Endothelial cell of umbilical vein (primary cell): Measurements from ENCODE around the gene POLR1D. TPM values are rescaled to one million over a fixed set of nuclear protein-coding genes. Genes with fewer than 3 reads are reported as not detected.

Experiments
- BruUV-seq: library from RNA; stranded (reverse); fragments of 400-500 nt; replicated peaks from 2 replicates; lab custom pipeline; 2021; lab: Mats Ljungman, UMichigan
- CTCF ChIA-PET: fragments of 300-600, 350-600 bp; sonication (Branson Sonifier 250); formaldehyde crosslinking; loops from one replicate; lab custom pipeline; 2021; ENCODE audit warnings: antibody characterized with exemption, inconsistent platforms; lab: Charles Lee
- POLR2A ChIA-PET: fragments of 300-600, 350-600 bp; sonication (Branson Sonifier 250); formaldehyde crosslinking; loops from one replicate; lab custom pipeline; 2021; ENCODE audit warnings: antibody characterized with exemption, inconsistent platforms; lab: Charles Lee
- DNase-seq: peaks from one replicate; pipeline ENCODE4 v3.0.0-alpha.2; 2011; ENCODE audit warnings: low read depth, low spot score
- FAIRE-seq: peaks from 2 replicates; lab custom pipeline; 2011; peaks lifted over from hg19 to GRCh38; lab: Jason Lieb, UNC
- H2AFZ ChIP-seq: 2 replicates; pipeline ENCODE4 v1.6.0; 2012; ENCODE audit warnings: low read depth, low read length, control low read depth, inconsistent platforms
- H3K27ac ChIP-seq: 2 replicates; pipeline ENCODE4 v1.5.1; 2011; ENCODE audit warnings: low read depth, mild to moderate bottlenecking, control low read depth, low read length, moderate library complexity; ENCODE audit not compliant: insufficient read depth
- H3K27me3 ChIP-seq, 2 experiments: 2 replicates each; pipeline versions ENCODE4 v1.6.0 to v1.6.1; 2011; ENCODE audit warnings: low read length in 2 of 2, mixed read lengths in 1 of 2; ENCODE audit not compliant: control insufficient read depth in 2 of 2, insufficient read depth in 2 of 2
- H3K36me3 ChIP-seq, 2 experiments: 2 replicates in 1 of 2; 3 replicates in 1 of 2; pipeline ENCODE4 v1.5.1; 2011; ENCODE audit warnings: low read length in 2 of 2, mild to moderate bottlenecking in 1 of 2, moderate library complexity in 1 of 2; ENCODE audit not compliant: control insufficient read depth in 2 of 2, insufficient read depth in 2 of 2; ENCODE audit errors: extremely low read depth in 1 of 2
- H3K4me1 ChIP-seq: 3 replicates; pipeline ENCODE4 v1.5.1; 2011; ENCODE audit warnings: mild to moderate bottlenecking, low read length; ENCODE audit not compliant: control insufficient read depth, insufficient read depth; ENCODE audit errors: extremely low read depth
- H3K4me2 ChIP-seq: 2 replicates; pipeline ENCODE4 v1.6.1; 2011; ENCODE audit warnings: low read length, control low read depth, mixed read lengths; ENCODE audit not compliant: insufficient read depth
- H3K4me3 ChIP-seq, 3 experiments: fragments of 200-600 bp in 1 of 3; sonication (generic), shearing (Covaris generic) in 1 of 3; replicated peaks in 1 of 3; 2 replicates each; pipeline ENCODE4 v1.5.1; 2011 to 2016; ENCODE audit warnings: control low read depth in 3 of 3, low read length in 3 of 3, mild to moderate bottlenecking in 2 of 3, inconsistent platforms in 1 of 3, low read depth in 1 of 3, moderate library complexity in 1 of 3; ENCODE audit not compliant: insufficient read depth in 1 of 3
- H3K79me2 ChIP-seq: 2 replicates; pipeline ENCODE4 v1.6.0; 2012; ENCODE audit warnings: low read length, inconsistent platforms; ENCODE audit not compliant: control insufficient read depth, insufficient read depth
- H3K9ac ChIP-seq: replicated peaks from 2 replicates; pipeline ENCODE3; 2011; ENCODE audit warnings: low read length, control low read depth; ENCODE audit not compliant: insufficient read depth; ENCODE audit errors: extremely low read depth
- H3K9me1 ChIP-seq: replicated peaks from 3 replicates; pipeline ENCODE4 v1.6.0; 2011; ENCODE audit warnings: mild to moderate bottlenecking, low read length; ENCODE audit not compliant: control insufficient read depth, insufficient read depth; ENCODE audit errors: extremely low read depth
- H3K9me3 ChIP-seq: replicated peaks from 2 replicates; pipeline ENCODE4 v1.5.1; 2012; ENCODE audit warnings: low read length, inconsistent platforms; ENCODE audit not compliant: control insufficient read depth, insufficient read depth
- H4K20me1 ChIP-seq: replicated peaks from 2 replicates; pipeline ENCODE3; 2011; ENCODE audit warnings: mild to moderate bottlenecking, low read length; ENCODE audit not compliant: control insufficient read depth, insufficient read depth; ENCODE audit errors: extremely low read depth
- CTCF ChIP-seq, 2 donors: IDR thresholded peaks; 1 replicate in 1 of 2; 2 replicates in 1 of 2; pipeline ENCODE4 v1.5.1; 2011; ENCODE audit warnings: low read length in 2 of 2, mild to moderate bottlenecking in 2 of 2, moderate library complexity in 2 of 2, control low read depth in 1 of 2, inconsistent platforms in 1 of 2, low read depth in 1 of 2; ENCODE audit not compliant: insufficient read depth in 1 of 2; ENCODE audit errors: extremely low read depth in 1 of 2
- EZH2 ChIP-seq: IDR thresholded peaks from 2 replicates; pipeline ENCODE4 v1.6.1; 2012; ENCODE audit warnings: borderline replicate concordance, low read depth, mild to moderate bottlenecking, moderate library complexity, low read length, inconsistent platforms; ENCODE audit not compliant: severe bottlenecking
- FOS ChIP-seq: IDR thresholded peaks from 2 replicates; pipeline ENCODE4 v1.6.1; 2011; ENCODE audit warnings: mild to moderate bottlenecking, low read length, moderate library complexity, borderline replicate concordance; ENCODE audit not compliant: insufficient read depth
- GATA2 ChIP-seq: IDR thresholded peaks from 2 replicates; pipeline ENCODE4 v1.7.0; 2011; ENCODE audit warnings: low read depth, mild to moderate bottlenecking, moderate library complexity, mixed read lengths, low read length; ENCODE audit not compliant: insufficient read length, insufficient read depth
- JUN ChIP-seq: IDR thresholded peaks from 2 replicates; pipeline ENCODE4 v1.6.1; 2011; ENCODE audit warnings: borderline replicate concordance, low read depth; ENCODE audit not compliant: insufficient read length, insufficient read depth
- MAX ChIP-seq: IDR thresholded peaks from 2 replicates; pipeline ENCODE4 v1.6.1; 2011; ENCODE audit not compliant: insufficient read depth, insufficient read length
- MYC ChIP-seq: IDR thresholded peaks from one replicate; pipeline ENCODE4 v1.6.1; 2011; ENCODE audit warnings: mild to moderate bottlenecking, low read depth, low read length
- POLR2A ChIP-seq: IDR thresholded peaks from 2 replicates; pipeline ENCODE4 v1.6.1; 2012; ENCODE audit warnings: low read depth, mild to moderate bottlenecking, control low read depth, low read length
- POLR2AphosphoS5 ChIP-seq: IDR thresholded peaks from 2 replicates; pipeline ENCODE4 v1.6.1; 2012; ENCODE audit warnings: low read depth, mild to moderate bottlenecking, control low read depth, low read length, moderate library complexity; ENCODE audit not compliant: insufficient read depth
- dilution Hi-C: fragments of 300-500 bp; cut with MboI; formaldehyde crosslinking; loops from one replicate; pipeline ENCODE4 v1.15.0; 2019; ENCODE audit warnings: low sequenced_read_pairs; ENCODE audit not compliant: extremely low pct_ligation_motif_present
- intact Hi-C: fragments of 100-400 bp; cut with micrococcal nuclease; formaldehyde crosslinking; loops from one replicate; pipeline ENCODE4 v1.10.0; 2022
- polyA plus RNA-seq, 4 experiments: library from polyadenylated mRNA; depleted of rRNA in 3 of 4; stranded (reverse) in 3 of 4; unstranded in 1 of 4; fragments of >200 nt; gene quantifications; 2 replicates each; pipeline versions ENCODE4 v1.2.1 to v1.2.3, GENCODE V29; 2011 to 2012; ENCODE audit warnings: missing spikeins in 1 of 4
- total RNA-seq: library from RNA; stranded (reverse); gene quantifications from 2 replicates; pipeline ENCODE4 v1.2.3, GENCODE V29; 2021

The POLR1D gene
- total and polyA plus RNA-seq, 2 donors (not counting 3 experiments of a cell fraction or from before 2014, with no cell fraction given), result 90.7 to 111 TPM

- peaks cover 28% of the 10 kb centered on the region for H3K4me1 ChIP-seq
- FAIRE-seq, result no peak
- H3K27me3 ChIP-seq, result no peaks in the 10 kb centered on the region
- CTCF ChIA-PET, result interaction anchor here (1.4 to 3.5 kb wide), 7 partner anchors 13 to 254 kb away, joined by 4 to 17 read pairs (median 6); partner anchors contain the start of gene LNX2
- no TSS peak for BruUV-seq
- H3K27ac ChIP-seq, result peak overlapping the region; percentile 50
- peak; percentile 46 for DNase-seq
- peak overlapping the region; percentile 5 for H3K9ac ChIP-seq
- intact Hi-C loops (loop anchor here (2.0 kb wide), 1 partner anchor 48 kb away; the partner anchor contains the start of genes LNX2 and POLR1D), dilution Hi-C loops (no loop called here)
- no peak overlapping the region for H2AFZ ChIP-seq
- H4K20me1 ChIP-seq, result no peaks in the 10 kb centered on the region
- no peaks in the 10 kb centered on the region for H3K9me1 ChIP-seq
- no peaks in the 10 kb centered on the region for H3K9me3 ChIP-seq
- H3K4me3 ChIP-seq, result no peak overlapping the region
- TF ChIP-seq GATA2 (no peak), POLR2A (no peak), MYC (no peak), JUN (no peak), POLR2AphosphoS5 (no peak), CTCF (IDR thresholded peaks at IDR 0.05; ENCODE audit: extremely low read depth in 1 of 2, insufficient read depth in 1 of 2, low read depth in 1 of 2, low read length in 2 of 2) (no peak), EZH2 (no peak), MAX (no peak), FOS (no peak)
- peaks cover 7% of the 10 kb centered on the region for H3K79me2 ChIP-seq
- peak overlapping the region; percentile 8 for H3K4me2 ChIP-seq
- POLR2A ChIA-PET, result no interaction called here
- H3K36me3 ChIP-seq, result peaks cover 0 to 3% of the 10 kb centered on the region in 2 experiments
Measured at GRCh38 chr13:27572234-27572901, 49.3 kb upstream of the POLR1D start.
